CD4-positive, CD25-positive, alpha-beta regulatory T cell (primary cell): ENCODE measurements around the gene CDC25B. TPM values are rescaled to one million over a fixed set of nuclear protein-coding genes. Genes with fewer than 3 reads are reported as not detected.

ENCODE experiments used
- ATAC-seq, 2 donors: fragments of 150-1000 bp; cut with Tn5 transposase; one replicate each; pipeline ENCODE4 v1.10.0; 2021; ENCODE audit warnings: low read depth in 2 of 2, moderate number of reproducible peaks in 2 of 2, moderate library complexity in 1 of 2
- DNase-seq, 3 donors: peaks; one replicate each; pipeline versions ENCODE4 v3.0.0 to v3.0.0-alpha.2; 2012 to 2022; ENCODE audit warnings: mixed read lengths in 1 of 3
- H3K27ac ChIP-seq: one replicate; pipeline ENCODE4 v1.7.0; 2013; ENCODE audit warnings: mild to moderate bottlenecking, low read length; ENCODE audit not compliant: insufficient read depth, poor library complexity, severe bottlenecking
- H3K27me3 ChIP-seq: one replicate; pipeline ENCODE4 v1.7.0; 2013; ENCODE audit warnings: low read length; ENCODE audit not compliant: control insufficient read depth, insufficient read depth
- H3K36me3 ChIP-seq: one replicate; pipeline ENCODE4 v1.7.0; 2013; ENCODE audit warnings: mild to moderate bottlenecking, low read length, moderate library complexity; ENCODE audit not compliant: control insufficient read depth, insufficient read depth
- H3K4me1 ChIP-seq: 2 replicates; pipeline ENCODE4 v1.7.0; 2013; ENCODE audit warnings: mild to moderate bottlenecking, low read length; ENCODE audit not compliant: insufficient read depth, control insufficient read depth, poor library complexity, severe bottlenecking
- H3K4me3 ChIP-seq: one replicate; pipeline ENCODE4 v1.7.0; 2013; ENCODE audit warnings: low read depth, mild to moderate bottlenecking, low read length, moderate library complexity
- H3K9me3 ChIP-seq, 2 experiments: 1 replicate in 1 of 2; 2 replicates in 1 of 2; pipeline ENCODE4 v1.7.0; 2013; ENCODE audit warnings: low read length in 2 of 2, mild to moderate bottlenecking in 1 of 2, moderate library complexity in 1 of 2; ENCODE audit not compliant: control insufficient read depth in 2 of 2
- H3K27ac Mint-ChIP-seq, 3 donors: one replicate each; pipeline ENCODE4 v1.8.0; 2020 to 2022; ENCODE audit warnings: mild to moderate bottlenecking in 3 of 3, mixed read lengths in 3 of 3, moderate library complexity in 2 of 3
- H3K27me3 Mint-ChIP-seq: one replicate; pipeline ENCODE4 v1.8.0; 2022; ENCODE audit warnings: mild to moderate bottlenecking, mixed read lengths
- H3K36me3 Mint-ChIP-seq: one replicate; pipeline ENCODE4 v1.8.0; 2020; ENCODE audit warnings: mixed read lengths
- H3K4me1 Mint-ChIP-seq, 4 donors: one replicate each; pipeline ENCODE4 v1.8.0; 2020 to 2022; ENCODE audit warnings: mixed read lengths in 4 of 4, mild to moderate bottlenecking in 1 of 4
- H3K4me3 Mint-ChIP-seq, 4 donors: one replicate each; pipeline ENCODE4 v1.8.0; 2020 to 2022; ENCODE audit warnings: mild to moderate bottlenecking in 4 of 4, mixed read lengths in 4 of 4, moderate library complexity in 3 of 4
- H3K9me3 Mint-ChIP-seq, 7 donors: one replicate each; pipeline ENCODE4 v1.8.0; 2020 to 2022; ENCODE audit warnings: mixed read lengths in 7 of 7, mild to moderate bottlenecking in 3 of 7, moderate library complexity in 2 of 7
- polyA plus RNA-seq, 4 donors: library from polyadenylated mRNA; unstranded; fragments of 300-500 nt; fragmentation: Illumina TruSeq; gene quantifications; one replicate each; pipeline ENCODE4 v1.2.3, GENCODE V29; 2021
- total RNA-seq: library from RNA; stranded (reverse); gene quantifications from one replicate; pipeline ENCODE4 v1.2.3, GENCODE V29; 2022

The CDC25B gene
- total RNA-seq (310 TPM), polyA plus RNA-seq (10 to 100 TPM; 39.7 to 48.4 (median 47.0) TPM)

GRCh38 chr20:3795511-3796468 lies at the start of gene CDC25B:
Gene CDC25B, plus strand, starts transcription at chr20:3796310. Its CDS starts 222 bp downstream, at chr20:3796532.
- H3K27me3 ChIP-seq: no peaks in the 10 kb centered on the region
- peak within 1 kb of the TSS; percentile 95 for H3K27ac ChIP-seq
- peaks cover 48% of the 10 kb centered on the region for H3K4me1 ChIP-seq
- peaks cover 4% of the 10 kb centered on the region for H3K27me3 Mint-ChIP-seq
- peaks cover 7 to 42% (median 30%) of the 10 kb centered on the region in 4 donors for H3K4me1 Mint-ChIP-seq
- ATAC-seq: peak; percentile 77 to 84
- H3K9me3 Mint-ChIP-seq: no peaks in the 10 kb centered on the region
- H3K36me3 Mint-ChIP-seq: peaks cover 31% of the 10 kb centered on the region
- H3K9me3 ChIP-seq: no peaks in the 10 kb centered on the region
- peak within 1 kb of the TSS; percentile 94 for H3K4me3 ChIP-seq
- peaks cover 15% of the 10 kb centered on the region for H3K36me3 ChIP-seq
- peak within 1 kb of the TSS; percentile 95 to 97 (median 96) for H3K27ac Mint-ChIP-seq
- peak; percentile 84 to 94 (median 86) for DNase-seq
- H3K4me3 Mint-ChIP-seq: peak within 1 kb of the TSS; percentile 99 to 100 (median 100)

GRCh38 chr20:3747471-3747870 lies 48.6 kb upstream of the CDC25B start:
- H3K9me3 ChIP-seq: no peaks in the 10 kb centered on the region
- peaks cover 8% of the 10 kb centered on the region for H3K4me1 ChIP-seq
- H3K27ac ChIP-seq: no peak overlapping the region
- H3K4me3 Mint-ChIP-seq: no peak overlapping the region
- H3K27me3 Mint-ChIP-seq: peaks cover 4% of the 10 kb centered on the region
- no peaks in the 10 kb centered on the region for H3K27me3 ChIP-seq
- DNase-seq (no peak), ATAC-seq (no peak)
- peaks cover 0 to 2% (median 0%) of the 10 kb centered on the region in 7 donors for H3K9me3 Mint-ChIP-seq
- no peaks in the 10 kb centered on the region for H3K36me3 Mint-ChIP-seq
- H3K4me3 ChIP-seq: no peak overlapping the region
- peaks cover 0 to 19% (median 3%) of the 10 kb centered on the region in 4 donors for H3K4me1 Mint-ChIP-seq
- no peak overlapping the region for H3K27ac Mint-ChIP-seq
- no peaks in the 10 kb centered on the region for H3K36me3 ChIP-seq

- H3K9me3 ChIP-seq: no peaks in the 10 kb centered on the region
- Mint-ChIP-seq H3K4me1 (peaks cover 0 to 25% (median 5%) of the 10 kb centered on the region in 4 donors), H3K4me3 (no peak overlapping the region), H3K27ac (no peak overlapping the region), H3K27me3 (peaks cover 4% of the 10 kb centered on the region), H3K9me3 (peaks cover 0 to 2% (median 0%) of the 10 kb centered on the region in 7 donors), H3K36me3 (no peaks in the 10 kb centered on the region)
- DNase-seq: no peak
- H3K27me3 ChIP-seq: no peaks in the 10 kb centered on the region
- H3K4me1 ChIP-seq: peaks cover 8% of the 10 kb centered on the region
- no peak overlapping the region for H3K27ac ChIP-seq
- H3K36me3 ChIP-seq: no peaks in the 10 kb centered on the region
- no peak overlapping the region for H3K4me3 ChIP-seq
- no peak for ATAC-seq
Measured at GRCh38 chr20:3748073-3748472, 48.0 kb upstream of the CDC25B start.

DNA sequence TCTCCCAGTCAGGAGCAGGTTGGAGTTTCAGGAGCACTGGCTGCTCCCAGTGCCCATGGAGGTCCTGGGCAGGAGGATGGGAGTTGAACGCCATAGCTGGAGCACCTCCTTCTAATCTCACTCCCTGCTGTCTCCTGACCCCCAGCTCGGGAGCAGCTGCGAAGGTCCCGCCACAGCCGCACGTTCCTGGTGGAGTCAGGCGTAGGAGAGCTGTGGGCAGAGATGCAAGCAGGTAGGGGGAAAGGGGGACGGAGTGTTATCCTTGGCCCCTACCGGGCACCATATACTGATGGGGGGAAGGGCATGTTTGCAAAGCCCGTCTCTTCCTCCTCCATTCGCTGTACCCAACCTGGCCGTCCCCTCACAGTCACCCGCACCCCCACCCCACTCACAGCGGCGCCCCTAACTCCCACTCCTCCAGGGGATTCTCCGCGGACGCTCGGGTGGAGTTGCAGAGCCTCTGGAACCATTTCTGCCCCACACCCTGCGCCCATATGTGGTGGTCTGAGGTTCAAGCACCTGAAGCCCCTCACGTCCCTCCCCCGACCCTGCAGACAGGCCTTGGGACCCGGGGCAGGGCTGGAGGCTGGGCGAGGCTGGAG lies 46.9 kb upstream of the CDC25B start:
- Histone ChIP-seq H3K9me3 (no peaks in the 10 kb centered on the region), H3K4me3 (no peak overlapping the region), H3K36me3 (no peaks in the 10 kb centered on the region), H3K27ac (no peak overlapping the region), H3K27me3 (no peaks in the 10 kb centered on the region), H3K4me1 (peaks cover 8% of the 10 kb centered on the region)
- Mint-ChIP-seq H3K9me3 (peaks cover 0 to 2% (median 0%) of the 10 kb centered on the region in 7 donors), H3K4me1 (peaks cover 0 to 28% (median 5%) of the 10 kb centered on the region in 4 donors), H3K27ac (no peak overlapping the region), H3K36me3 (no peaks in the 10 kb centered on the region), H3K27me3 (peaks cover 4% of the 10 kb centered on the region), H3K4me3 (no peak overlapping the region)
- no peak for ATAC-seq
- no peak for DNase-seq

DNA sequence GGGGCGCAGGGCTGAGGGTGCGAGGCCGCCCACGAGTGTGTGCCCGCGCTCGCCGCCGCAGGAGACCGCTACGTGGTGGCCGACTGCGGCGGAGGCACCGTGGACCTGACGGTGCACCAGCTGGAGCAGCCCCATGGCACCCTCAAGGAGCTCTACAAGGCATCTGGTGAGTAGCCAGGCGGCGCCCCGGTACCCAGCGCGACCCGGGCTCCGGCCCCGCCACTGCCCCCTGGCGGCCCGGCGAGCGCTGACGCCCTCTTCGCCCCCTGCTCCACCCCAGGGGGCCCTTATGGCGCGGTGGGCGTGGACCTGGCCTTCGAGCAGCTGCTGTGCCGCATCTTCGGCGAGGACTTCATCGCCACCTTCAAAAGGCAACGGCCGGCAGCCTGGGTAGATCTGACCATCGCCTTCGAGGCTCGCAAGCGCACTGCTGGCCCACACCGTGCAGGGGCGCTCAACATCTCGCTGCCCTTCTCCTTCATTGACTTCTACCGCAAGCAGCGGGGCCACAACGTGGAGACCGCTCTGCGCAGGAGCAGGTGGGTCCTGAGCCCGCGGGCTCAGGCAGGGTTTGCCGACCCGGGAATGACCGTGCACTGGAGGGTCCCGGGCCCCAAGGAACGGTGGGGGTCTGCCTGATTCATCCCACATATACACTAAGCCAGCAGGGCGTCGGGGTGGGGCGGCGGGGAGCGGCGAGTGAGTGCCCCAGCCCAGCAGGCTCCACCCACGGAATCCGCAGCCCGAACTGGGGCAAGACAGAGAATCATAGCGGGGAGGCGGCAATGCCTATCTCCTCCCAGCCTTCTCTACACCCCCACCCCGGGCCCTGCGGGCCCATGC lies 46.2 kb upstream of the CDC25B start:
- no peaks in the 10 kb centered on the region for H3K36me3 ChIP-seq
- Mint-ChIP-seq H3K4me3 (no peak overlapping the region), H3K4me1 (peaks cover 0 to 22% (median 2%) of the 10 kb centered on the region in 4 donors), H3K36me3 (peaks cover 3% of the 10 kb centered on the region), H3K9me3 (no peaks in the 10 kb centered on the region), H3K27ac (no peak overlapping the region), H3K27me3 (peaks cover 4% of the 10 kb centered on the region)
- ATAC-seq (no peak), DNase-seq (peak in 1 of 3 donors; percentile 20)
- H3K4me1 ChIP-seq: peaks cover 4% of the 10 kb centered on the region
- no peaks in the 10 kb centered on the region for H3K27me3 ChIP-seq
- no peak overlapping the region for H3K4me3 ChIP-seq
- H3K9me3 ChIP-seq: no peaks in the 10 kb centered on the region
- no peak overlapping the region for H3K27ac ChIP-seq

- ATAC-seq: no peak
- H3K9me3 ChIP-seq: no peaks in the 10 kb centered on the region
- no peaks in the 10 kb centered on the region for H3K27me3 ChIP-seq
- Mint-ChIP-seq H3K27ac (no peak overlapping the region), H3K4me3 (peak overlapping the region in 1 of 4 donors; percentile 16), H3K4me1 (peaks cover 0 to 16% (median 2%) of the 10 kb centered on the region in 4 donors), H3K27me3 (peaks cover 4% of the 10 kb centered on the region), H3K9me3 (no peaks in the 10 kb centered on the region), H3K36me3 (peaks cover 3% of the 10 kb centered on the region)
- no peaks in the 10 kb centered on the region for H3K4me1 ChIP-seq
- no peak for DNase-seq
- no peaks in the 10 kb centered on the region for H3K36me3 ChIP-seq
- H3K27ac ChIP-seq: no peak overlapping the region
- H3K4me3 ChIP-seq: no peak overlapping the region
Measured at GRCh38 chr20:3751305-3751674, 44.8 kb upstream of the CDC25B start.

DNA sequence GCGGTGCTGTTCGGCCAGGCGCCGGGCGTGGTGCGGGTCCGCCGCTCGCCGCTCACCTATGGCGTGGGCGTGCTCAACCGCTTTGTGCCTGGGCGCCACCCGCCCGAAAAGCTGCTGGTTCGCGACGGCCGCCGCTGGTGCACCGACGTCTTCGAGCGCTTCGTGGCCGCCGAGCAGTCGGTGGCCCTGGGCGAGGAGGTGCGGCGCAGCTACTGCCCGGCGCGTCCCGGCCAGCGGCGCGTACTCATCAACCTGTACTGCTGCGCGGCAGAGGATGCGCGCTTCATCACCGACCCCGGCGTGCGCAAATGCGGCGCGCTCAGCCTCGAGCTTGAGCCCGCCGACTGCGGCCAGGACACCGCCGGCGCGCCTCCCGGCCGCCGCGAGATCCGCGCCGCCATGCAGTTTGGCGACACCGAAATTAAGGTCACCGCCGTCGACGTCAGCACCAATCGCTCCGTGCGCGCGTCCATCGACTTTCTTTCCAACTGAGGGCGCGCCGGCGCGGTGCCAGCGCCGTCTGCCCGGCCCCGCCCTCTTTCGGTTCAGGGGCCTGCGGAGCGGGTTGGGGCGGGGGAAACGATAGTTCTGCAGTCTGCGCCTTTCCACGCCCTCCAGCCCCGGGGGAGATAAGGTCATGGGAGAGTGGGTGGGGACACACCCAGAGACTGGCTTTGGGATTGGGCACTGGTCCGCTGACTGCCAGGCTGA lies 44.3 kb upstream of the CDC25B start:
- H3K27ac ChIP-seq: no peak overlapping the region
- no peaks in the 10 kb centered on the region for H3K4me1 ChIP-seq
- ATAC-seq (peak; percentile 38 to 45), DNase-seq (peak; percentile 35 to 61 (median 47))
- Mint-ChIP-seq H3K4me3 (peak overlapping the region in 3 of 4 donors; percentile 41 to 76 (median 70)), H3K4me1 (peaks cover 0 to 16% (median 2%) of the 10 kb centered on the region in 4 donors), H3K9me3 (no peaks in the 10 kb centered on the region), H3K27ac (no peak overlapping the region), H3K36me3 (peaks cover 3% of the 10 kb centered on the region), H3K27me3 (peaks cover 4% of the 10 kb centered on the region)
- H3K27me3 ChIP-seq: no peaks in the 10 kb centered on the region
- no peaks in the 10 kb centered on the region for H3K9me3 ChIP-seq
- H3K4me3 ChIP-seq: no peak overlapping the region
- H3K36me3 ChIP-seq: no peaks in the 10 kb centered on the region
